Left renal pelvis (tissue), 4 donors: ENCODE data around the gene MTHFR. TPM values are rescaled to one million over a fixed set of nuclear protein-coding genes. Genes with fewer than 3 reads are reported as not detected.

Experiments used
- DNase-seq, 4 donors: peaks; one replicate each; pipeline ENCODE4 v3.0.0-alpha.2; 2013; ENCODE audit warnings: low read depth in 4 of 4, low spot score in 3 of 4
- polyA plus RNA-seq, 4 donors: library from polyadenylated mRNA; unstranded; fragments of 120-200 nt; gene quantifications; one replicate each; pipeline ENCODE4 v1.2.1, GENCODE V29; 2013; ENCODE audit not compliant: insufficient read length in 4 of 4

The MTHFR gene
- polyA plus RNA-seq, 4 donors = 15.2 to 20.6 (median 18.9) TPM

DNA sequence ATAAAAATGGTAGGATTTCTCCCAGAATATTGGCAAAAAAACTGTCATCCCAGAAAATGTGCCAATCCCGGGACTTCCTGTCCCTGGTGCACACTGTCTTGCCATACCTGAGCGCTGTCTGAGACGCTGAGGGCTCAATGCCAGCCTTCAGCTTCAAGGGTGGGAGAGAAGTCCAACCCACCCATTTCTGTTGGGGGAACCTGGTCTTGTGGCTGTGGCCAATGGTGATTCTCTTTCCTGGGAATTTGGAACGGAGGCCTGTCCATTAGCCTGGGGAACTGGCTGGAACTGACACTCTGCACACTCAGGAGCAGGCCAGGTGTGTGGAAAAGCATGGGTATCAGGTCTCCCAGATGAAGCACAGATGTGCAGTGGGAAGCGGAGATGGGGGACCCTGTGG is 6.7 kb downstream of the MTHFR start:
- no peak for DNase-seq

DNA sequence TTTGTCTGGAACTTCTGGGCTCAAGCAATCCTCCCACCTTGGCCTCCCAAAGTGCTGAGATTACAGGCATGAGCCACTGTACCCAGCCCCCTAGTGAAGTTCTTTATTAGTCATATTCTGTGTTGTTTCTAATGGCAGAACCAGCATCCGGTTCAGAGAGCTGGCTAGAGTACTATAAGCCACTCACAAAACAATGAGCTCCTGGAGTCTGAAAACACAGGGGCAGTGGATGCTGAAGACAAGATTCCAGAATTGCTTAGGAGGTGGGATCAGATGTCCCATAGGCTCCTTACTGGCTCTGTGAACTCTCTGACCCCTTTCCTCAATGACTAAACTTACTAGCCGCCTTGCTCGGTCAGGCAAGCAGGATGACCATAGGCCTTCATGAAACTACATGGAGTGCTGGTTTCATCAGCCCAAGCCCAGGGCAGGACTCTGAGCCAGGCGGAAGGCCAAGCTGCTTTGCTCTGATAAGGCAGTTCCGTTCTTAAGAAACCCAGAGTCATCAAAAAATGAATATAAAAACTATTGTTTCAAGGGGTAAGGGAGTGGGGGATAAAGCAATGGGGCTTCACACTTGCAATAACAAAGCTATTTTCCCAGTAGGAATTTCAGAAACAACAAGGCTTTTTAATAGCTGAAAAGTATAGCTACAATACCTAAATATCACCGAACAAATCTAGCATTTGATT is 8.1 kb downstream of the MTHFR start:
- no peak for DNase-seq

DNA sequence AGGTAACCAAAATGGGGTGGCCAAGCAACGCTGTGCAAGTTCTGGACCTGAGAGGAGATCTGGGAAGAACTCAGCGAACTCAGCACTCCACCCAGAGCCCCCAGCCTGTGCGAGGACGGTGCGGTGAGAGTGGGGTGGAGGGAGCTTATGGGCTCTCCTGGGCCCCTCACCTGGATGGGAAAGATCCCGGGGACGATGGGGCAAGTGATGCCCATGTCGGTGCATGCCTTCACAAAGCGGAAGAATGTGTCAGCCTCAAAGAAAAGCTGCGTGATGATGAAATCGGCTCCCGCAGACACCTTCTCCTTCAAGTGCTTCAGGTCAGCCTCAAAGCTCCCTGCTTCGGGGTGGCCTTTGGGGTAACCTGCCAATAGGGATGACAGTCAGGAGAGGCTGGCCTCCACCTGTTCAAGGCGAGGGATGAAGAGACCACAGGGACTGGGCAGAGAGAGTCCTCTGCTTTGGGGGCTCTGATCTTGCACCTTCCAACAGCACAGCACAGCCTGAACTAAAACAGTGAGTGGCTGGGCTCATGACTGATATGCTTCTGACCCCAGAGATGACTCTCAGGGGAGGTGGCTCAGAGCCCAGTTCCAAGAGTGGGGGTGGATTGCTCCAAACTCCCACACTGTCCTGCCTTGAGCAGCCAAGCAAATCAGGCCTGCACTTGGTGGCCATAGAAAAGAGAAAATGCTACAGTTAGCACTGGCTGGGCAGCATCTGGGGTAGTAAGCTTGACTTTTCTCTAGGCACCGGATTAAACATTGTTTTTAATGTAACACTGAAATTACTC is 9.5 kb downstream of the MTHFR start:
- DNase-seq = no peak

DNA sequence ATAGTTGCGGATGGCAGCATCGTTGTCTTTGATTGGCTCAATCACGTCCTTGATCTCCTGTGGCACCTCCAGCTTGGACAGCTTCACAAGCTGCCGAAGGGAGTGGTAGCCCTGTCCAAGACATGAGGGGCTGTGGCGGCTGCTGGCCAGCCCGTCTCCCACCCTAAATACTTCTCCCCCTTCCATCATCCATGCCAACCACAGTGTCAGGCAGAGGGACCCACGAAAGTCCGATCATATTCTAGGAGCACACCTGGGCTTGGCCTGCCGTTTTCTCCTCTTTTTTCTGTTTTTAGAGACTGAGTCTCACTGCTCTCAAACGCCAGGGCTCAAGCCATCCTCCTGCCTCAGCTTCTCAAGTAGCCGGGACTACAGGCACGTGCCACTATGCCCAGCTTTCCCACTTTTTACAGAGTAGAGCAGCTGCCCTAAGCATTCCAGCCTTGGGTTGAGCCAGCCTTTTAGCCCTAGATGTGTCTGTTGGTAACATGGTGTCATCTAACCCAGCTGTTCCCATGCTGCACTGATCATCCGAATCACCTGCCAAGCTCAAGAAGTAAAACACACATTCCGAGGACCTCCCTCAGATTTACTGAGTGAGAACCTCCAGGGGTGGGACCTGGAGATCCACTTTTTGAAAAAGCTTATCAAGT is 10.4 kb downstream of the MTHFR start:
- DNase-seq = no peak

DNA sequence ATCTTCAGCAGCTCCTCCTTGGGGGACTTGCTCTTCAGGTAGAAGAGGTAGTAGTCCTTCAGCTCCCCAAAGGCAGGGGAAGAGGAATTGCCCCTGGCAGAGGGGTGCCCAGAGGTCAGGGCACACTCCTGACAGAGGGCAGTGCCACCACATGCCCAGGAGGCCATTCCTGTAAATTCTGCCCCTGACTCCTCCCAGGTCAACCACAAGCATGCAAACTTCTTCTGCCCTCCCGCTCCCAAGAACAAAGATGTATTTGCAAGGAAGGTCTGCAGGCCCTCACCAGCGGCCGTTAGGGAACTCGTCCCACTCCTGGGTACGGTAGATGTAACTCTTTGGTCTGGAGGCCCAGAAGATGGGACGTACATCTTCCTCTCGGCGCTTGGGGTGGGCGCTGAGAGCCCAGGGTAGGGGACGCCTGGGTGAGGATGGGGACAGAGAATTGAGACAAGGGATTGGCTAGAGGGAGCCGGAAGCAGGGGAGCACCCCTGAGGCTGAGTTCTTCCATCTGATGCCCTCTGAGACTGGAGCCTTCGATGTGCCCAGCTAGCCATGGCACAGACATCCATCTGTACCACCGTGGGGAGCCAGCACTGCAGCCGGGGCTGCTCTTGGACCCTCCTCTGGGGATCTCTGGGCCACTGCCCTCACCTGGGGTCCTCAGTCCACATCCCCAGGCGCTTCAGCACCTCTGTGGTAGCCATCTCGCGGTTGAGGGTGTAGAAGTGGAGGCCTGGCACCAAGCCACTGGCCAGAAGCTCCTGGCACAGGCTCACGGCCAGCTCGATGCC is 11.1 kb downstream of the MTHFR start:
- no peak for DNase-seq

DNA sequence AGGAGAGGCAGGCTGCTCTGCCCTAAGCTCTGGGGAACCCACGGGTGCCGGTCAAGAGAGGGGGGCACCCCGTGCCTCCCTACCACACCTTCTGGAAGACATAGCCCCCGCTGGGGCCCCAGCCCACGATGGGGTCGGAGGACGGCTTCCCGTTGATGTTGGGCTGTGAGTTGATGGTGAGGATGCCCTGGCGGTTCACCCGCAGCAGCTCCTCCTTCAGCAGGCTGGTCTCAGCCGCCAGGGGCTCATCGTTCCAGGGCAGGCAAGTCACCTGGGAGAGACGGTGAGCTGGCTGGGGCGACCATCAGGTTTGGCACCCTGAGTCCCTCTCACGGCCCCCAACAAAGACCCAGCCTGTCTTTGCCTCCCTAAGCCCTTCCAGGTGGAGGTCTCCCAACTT is 11.9 kb downstream of the MTHFR start:
- DNase-seq = no peak

DNA sequence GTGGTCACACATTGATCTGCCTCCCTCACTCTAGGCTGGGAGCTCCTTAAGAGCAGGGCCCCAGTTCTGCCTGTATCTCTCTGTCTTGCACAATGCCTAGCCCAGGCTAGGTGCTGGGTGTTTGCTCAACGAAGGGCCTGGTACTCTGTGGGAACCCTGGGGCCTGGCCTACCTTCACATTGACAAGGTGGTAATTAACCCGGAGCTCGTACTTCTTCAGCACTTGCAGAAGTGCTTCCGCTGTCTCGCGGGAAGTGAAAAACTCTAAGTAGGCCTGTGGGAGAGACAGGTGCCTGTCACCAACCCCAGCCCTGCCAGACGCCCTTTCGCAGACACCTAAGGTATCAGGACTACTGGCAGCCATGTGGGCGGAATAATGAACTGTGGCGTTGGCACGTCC is 13.7 kb downstream of the MTHFR start:
- DNase-seq = no peak

DNA sequence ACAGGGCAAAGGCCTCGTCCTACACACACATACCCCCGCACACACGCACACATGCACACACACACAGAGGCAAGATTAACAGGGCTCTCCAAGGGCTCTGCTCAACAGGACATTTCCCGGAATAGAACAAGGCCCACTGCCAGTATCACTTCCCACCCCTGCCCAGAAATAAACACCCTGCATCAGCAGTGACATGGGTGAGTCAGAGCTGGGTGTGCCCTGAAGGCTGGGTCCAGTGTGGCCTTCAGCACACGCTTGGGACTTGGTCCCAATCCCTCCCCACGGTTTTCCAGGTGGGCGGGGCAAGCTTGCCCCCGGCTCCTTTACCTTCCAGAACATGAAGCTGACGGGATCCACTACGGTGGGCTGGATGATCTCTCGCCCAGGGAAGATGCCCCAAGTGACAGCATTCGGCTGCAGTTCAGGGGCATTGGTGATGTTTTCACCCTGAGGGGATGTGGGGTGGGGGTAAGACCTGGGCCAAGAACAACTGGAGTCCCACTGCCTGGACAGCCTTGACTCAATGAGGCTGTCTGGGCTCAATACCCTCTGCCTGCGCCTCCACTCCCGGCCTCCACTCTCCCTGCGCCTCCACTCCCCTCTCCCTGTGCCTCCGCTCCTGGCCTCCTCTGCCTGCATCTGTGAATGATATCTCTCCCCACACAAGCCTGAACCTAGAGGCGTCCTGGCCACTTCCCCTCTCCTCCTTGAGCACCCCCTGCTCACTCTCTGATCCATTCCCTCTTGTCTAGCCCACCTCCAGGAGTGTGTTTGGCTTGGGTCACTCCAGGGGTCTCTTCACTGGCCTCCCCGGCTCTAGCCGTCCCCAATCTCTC is 14.7 kb downstream of the MTHFR start:
- DNase-seq = no peak

DNA sequence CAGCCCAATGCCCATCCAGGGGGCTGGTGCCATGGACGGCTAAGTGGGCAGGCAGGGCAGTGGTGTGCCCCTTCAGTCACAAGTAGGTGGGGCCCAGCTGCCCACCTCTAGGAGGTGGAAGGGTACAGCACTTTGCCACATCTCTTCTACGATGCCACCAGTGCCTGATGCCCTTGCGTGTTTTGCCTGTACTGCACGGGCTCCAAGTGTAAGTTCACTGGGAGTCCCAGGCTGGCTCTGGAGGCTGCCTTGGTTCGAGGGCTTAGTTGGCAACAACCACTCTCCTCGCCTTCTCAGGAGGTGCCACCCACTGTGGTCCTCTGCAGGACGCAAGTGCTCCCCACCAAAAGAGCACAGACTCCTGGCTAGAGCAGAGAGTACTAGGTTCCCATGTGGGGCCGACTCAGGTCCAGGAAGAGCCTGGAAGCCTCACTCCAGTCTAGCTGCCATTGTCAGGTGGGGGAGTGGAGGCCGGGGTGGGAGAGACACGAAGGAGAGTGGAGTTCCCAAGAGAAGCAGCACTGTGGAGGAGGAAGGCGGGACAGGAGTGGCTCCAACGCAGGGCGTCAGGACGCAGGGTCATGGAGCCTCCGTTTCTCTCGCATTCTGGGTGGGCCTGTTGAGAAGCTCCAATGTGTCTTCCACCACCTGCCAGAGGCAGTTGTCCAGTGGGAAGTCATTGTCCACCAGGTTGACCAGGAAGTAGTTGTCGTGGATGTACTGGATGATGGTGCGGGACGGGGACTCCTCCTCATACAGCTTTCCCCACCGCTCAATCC is 15.5 kb downstream of the MTHFR start:
- no peak for DNase-seq

DNA sequence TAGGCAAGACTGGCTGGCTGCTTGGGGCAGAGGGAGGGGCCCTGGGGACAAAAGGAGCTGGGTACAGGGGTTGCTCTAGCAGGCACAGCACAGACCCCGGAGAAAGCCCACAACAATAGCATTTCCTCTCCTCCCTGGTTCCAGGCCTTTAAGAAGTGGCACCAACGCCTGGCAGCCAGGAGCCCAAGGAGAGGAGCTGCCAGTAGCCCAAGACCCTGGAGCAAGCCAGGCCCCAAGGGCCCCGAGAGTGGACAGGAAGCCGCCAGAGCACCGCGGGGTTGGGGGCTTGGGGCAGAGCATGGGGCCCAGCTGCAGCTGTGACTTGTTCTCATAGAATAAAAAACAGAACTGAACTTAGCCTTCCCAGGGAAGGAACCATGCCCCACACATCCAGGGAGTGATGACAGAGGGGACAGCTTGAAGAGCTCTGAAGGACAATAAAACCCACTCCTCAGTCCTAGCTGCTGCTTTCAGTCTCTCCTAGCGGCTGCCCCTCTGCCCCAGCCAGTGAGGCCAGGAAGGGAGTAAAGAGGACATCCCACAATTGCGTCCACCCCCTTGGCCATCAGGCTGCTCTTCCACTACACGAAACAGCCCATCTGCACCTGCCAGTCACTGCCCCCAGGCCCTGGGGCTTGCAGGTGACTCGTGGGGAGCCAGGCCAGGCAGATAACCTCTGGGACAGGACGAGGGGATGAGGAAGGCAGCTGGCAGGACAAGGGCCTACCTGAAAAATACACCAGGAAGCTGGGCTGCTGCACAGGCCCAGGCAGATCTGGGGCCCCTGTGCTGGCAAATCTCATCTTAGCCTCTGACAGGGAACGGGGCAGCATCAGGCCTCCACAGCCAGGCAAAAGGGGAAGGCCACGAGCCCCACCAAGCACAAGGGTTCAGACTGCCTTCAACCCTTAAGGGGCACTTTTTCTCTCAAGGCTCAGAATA is 16.4 kb downstream of the MTHFR start:
- no peak for DNase-seq

DNA sequence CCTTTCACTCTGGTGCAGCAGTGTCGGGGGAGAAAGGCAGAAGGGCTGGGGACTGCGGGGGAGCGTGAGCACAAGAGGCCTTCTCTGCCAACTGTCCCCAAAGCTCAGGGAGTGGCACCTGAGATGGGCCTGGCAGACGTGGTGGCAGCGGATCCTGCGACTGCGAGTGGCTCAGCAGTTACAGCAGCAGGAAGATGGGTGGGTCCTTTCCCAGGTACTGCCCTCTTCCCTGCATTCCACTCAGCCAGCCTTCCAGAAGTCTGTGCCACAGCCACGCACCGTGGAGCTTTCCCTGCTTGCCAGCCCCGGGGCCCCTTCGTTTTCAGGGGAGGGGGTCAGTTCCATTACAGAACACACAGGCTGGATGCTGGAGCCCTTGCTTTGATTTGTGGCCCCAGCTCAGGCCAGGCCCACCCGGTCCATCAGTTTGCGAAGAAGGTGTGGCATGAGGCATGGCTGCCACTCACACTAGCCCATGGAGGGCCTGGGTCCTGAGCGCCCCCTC is 17.2 kb downstream of the MTHFR start:
- DNase-seq = no peak

DNA sequence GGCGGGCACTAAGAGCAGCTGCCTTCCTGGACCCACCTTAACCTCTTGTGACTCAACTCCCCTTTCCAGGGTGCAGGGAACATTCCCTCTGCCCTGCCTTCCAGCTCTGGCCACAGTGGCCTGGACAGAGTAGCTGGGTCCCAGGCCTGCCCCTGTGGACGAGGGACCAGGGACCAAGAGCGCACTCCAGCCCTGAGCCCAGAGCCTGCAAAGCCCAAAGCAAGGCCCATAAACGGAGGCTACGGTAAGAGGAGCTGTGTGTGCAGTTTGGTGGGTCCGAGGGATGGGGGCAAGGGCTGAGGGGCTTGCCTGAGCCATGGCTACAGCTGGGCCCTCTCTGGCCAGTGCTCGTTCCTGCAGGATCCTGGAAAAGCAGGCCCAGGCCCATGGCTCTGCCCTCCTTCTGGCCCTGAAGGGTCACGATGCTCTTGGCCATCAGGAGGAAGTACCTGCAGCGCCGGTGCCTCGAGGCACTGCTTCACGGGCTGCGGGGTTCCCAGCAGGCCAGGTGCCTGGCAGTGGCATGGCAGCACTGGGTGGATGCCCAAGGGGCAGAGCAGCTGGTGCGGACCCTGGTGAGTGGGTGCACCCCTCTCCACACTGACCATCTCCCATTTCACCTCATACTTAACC is 17.8 kb downstream of the MTHFR start:
- no peak for DNase-seq

DNA sequence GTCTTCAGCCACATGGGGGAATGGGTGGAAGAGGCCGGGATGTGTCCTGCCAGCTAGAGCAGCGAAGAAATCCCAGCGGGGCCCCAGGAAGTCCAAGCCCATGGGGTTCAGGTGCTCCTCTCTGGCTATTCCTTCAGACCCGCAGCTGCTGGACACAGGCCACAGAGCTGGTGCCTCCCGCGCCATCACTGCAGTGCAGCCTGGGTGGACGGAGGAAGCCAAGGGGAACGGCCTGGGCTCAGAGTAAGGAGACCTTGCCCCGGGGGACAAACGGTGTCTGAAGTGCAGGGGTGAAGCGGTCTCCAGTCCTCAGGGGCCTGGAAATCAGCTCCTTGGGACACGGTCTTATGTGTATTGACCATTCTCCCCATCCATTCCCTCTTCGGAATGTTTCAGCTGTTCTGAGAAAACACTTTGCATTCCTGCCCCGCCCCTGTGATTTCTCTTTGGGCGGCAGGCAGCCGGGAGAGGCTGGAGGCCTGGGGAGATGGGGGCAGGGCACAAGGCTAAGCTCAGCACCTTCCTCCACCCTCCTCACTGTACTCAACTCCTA is 18.4 kb downstream of the MTHFR start:
- DNase-seq = no peak

DNA sequence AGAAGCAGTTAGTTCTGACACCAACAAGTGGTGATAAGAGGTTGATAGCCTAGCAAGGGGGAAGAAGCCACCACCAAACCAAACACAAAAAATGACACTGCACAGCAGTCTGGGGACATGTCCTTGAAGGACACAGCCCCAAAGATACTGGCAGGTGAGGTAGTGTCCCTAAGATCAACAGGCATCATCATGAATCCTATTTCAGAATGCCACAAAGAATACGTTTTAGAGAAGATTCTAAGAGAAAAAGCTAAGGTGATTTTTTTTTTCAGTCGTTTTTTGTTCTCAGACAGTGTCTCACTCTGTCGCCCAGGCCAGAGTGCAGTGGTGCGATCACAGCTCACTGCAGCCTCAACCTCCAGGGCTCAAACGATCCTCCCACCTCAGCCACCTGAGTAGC is 19.6 kb downstream of the MTHFR start:
- no peak for DNase-seq

DNA sequence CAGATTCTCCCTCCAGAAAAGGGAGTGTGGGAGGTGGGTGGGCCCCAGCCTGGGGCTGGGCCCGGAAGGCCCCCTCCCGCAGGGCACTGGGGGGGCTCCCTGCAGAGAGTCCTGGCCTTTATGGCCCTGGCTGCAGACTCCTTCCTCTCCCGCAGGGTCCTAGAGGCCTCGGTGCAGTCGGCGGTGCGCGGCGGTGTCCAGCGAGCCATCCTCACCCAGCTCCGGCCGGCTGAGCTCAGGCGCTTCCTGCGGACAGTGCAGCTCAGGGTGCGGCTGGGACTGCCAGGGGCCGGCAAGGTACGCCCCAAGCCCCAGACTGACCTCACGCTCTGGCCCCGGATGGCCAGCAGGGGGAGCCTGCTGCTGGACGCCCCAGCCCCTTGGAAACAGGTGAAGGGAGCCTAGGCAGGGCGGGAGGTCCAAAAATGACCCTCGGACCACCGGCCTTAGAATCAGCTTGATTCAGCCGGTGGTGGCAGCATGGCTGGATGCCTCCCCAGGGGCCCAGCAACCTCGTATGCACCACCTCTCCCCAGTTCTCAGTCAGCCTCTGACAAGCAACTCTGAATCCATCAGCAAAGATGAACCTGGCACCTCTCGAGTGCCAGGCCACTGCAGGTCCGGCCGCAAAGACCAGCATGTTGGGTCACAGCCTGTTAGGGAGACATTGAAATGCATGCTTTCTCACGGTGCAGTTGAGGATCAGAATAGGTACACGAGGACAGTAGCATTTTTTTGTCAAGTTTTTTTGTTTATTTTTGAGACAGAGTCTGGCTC is 20.6 kb downstream of the MTHFR start:
- DNase-seq = no peak

DNA sequence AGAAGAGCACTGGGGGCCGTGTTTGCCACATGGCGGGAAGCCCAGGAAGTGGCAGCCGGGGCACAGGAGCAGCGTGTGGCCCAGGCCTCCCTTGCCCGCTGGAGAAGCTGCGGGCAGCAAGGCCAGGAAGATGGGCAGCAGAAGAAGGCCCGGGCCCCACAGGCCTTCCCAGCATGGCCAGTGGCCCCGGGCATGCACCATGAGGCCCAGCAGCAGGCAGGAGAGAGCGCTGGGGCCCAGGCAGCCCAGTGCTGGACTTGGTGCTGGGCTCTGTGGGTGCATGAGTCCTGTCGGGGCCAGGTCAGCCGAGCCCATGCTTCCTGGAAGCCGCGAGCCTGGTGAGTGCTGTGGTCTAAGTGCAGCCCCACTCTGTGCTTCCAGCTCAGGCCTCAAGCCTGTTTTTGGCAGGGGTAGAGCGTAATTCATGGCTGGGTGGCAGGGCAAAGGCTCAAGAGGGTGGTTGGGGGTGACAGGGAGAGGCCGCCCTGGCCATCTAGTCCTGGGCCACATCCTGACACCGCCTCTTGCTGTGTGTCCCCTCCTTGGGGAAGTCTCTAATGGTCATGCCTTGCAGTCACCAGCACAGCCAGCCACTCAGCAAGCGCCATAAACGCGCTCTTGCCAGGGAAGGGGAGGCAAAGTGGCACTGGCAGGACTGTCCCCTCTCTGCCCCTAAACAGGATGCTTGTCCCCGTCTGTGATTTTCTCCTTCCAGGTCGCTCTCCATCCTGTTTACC is 21.3 kb downstream of the MTHFR start:
- no peak for DNase-seq
